Endodermal cell (in vitro differentiated cells): ENCODE measurements around the gene OGFRL1. TPM values are rescaled to one million over a fixed set of nuclear protein-coding genes. Genes with fewer than 3 reads are reported as not detected.
A peak's percentile ranks its signal among the peaks of the same experiment; 100 is the strongest.

Experiments used
- DNase-seq: peaks from one replicate; pipeline ENCODE4 v3.0.0-alpha.2; 2017
- H3K27ac ChIP-seq: 2 replicates; pipeline ENCODE4 v1.5.1; 2013; ENCODE audit warnings: mild to moderate bottlenecking, low read depth, low read length, moderate library complexity
- H3K27me3 ChIP-seq: 2 replicates; pipeline ENCODE4 v1.6.1; 2013; ENCODE audit warnings: mild to moderate bottlenecking, low read length, moderate library complexity; ENCODE audit not compliant: insufficient read depth, control insufficient read depth, poor library complexity, severe bottlenecking
- H3K36me3 ChIP-seq: 2 replicates; pipeline ENCODE4 v1.7.0; 2013; ENCODE audit warnings: mild to moderate bottlenecking, low read length, moderate library complexity; ENCODE audit not compliant: control insufficient read depth, insufficient read depth
- H3K4me1 ChIP-seq: one replicate; pipeline ENCODE4 v1.7.0; 2013; ENCODE audit warnings: low read length; ENCODE audit not compliant: control insufficient read depth, insufficient read depth
- H3K4me3 ChIP-seq: 2 replicates; pipeline ENCODE4 v1.5.1; 2013; ENCODE audit warnings: mild to moderate bottlenecking, low read length, moderate library complexity
- H3K9ac ChIP-seq: 2 replicates; pipeline ENCODE4 v1.6.1; 2013; ENCODE audit warnings: mild to moderate bottlenecking, low read length, moderate library complexity; ENCODE audit not compliant: poor library complexity, severe bottlenecking; ENCODE audit errors: extremely low read depth
- H3K9me3 ChIP-seq: 2 replicates; pipeline ENCODE4 v1.6.1; 2013; ENCODE audit warnings: mild to moderate bottlenecking, low read length, moderate library complexity; ENCODE audit not compliant: control insufficient read depth
- H3K27ac Mint-ChIP-seq: 2 replicates; pipeline ENCODE4 v1.8.0; 2020; ENCODE audit warnings: mixed read lengths
- H3K27me3 Mint-ChIP-seq: 2 replicates; pipeline ENCODE4 v1.8.0; 2021; ENCODE audit warnings: mild to moderate bottlenecking, mixed read lengths; ENCODE audit not compliant: insufficient read depth
- H3K36me3 Mint-ChIP-seq: 2 replicates; pipeline ENCODE4 v1.8.0; 2020; ENCODE audit warnings: low read depth, mixed read lengths
- H3K4me1 Mint-ChIP-seq: 2 replicates; pipeline ENCODE4 v1.8.0; 2020; ENCODE audit warnings: mixed read lengths
- H3K4me3 Mint-ChIP-seq: 2 replicates; pipeline ENCODE4 v1.8.0; 2020; ENCODE audit warnings: mild to moderate bottlenecking, moderate library complexity, mixed read lengths
- H3K9me3 Mint-ChIP-seq: 2 replicates; pipeline ENCODE4 v1.8.0; 2020; ENCODE audit warnings: mild to moderate bottlenecking, mixed read lengths
- CTCF ChIP-seq: fragments of 200-600 bp; sonication (generic); conservative IDR thresholded peaks from 2 replicates; pipeline ENCODE4 v1.5.0; 2021; ENCODE audit warnings: antibody characterized with exemption, mild to moderate bottlenecking
- WGBS, 2 experiments: methylation state at CpG; one replicate each; pipeline versions ENCODE4 v1.1.5 to v1.1.7; 2013; ENCODE audit warnings: missing lambda C conversion rate in 2 of 2, mixed read lengths in 1 of 2; ENCODE audit not compliant: insufficient coverage in 1 of 2, insufficient read length in 1 of 2; 5-methylcytosine and 5-hydroxymethylcytosine counted together
- total RNA-seq, 2 donors: library from RNA; stranded (reverse); fragmentation: NEBNext Ultra II Directional in 1 of 2; extraction: Animal tissue kit (Norgen Biotek cat#: 25700) in 1 of 2; gene quantifications; 2 replicates in 1 of 2; 3 replicates in 1 of 2; pipeline ENCODE4 v1.2.1, GENCODE V29; 2021

OGFRL1 gene
- total RNA-seq, 2 donors from 2014 or later, result 9.1 to 9.4 TPM

GRCh38 chr6:71349395-71349794, 60.8 kb downstream of the OGFRL1 start:
- H3K4me1 Mint-ChIP-seq, result no peaks in the 10 kb centered on the region
- H3K9ac ChIP-seq, result no peak overlapping the region
- 71 to 100% methylated on average over 1 to 2 of the region's 3 CpGs for WGBS, 2 experiments
- H3K36me3 Mint-ChIP-seq, result no peaks in the 10 kb centered on the region
- DNase-seq, result no peak
- no peaks in the 10 kb centered on the region for H3K27me3 Mint-ChIP-seq
- peak; percentile 84 for TF ChIP-seq CTCF
- H3K4me1 ChIP-seq, result no peaks in the 10 kb centered on the region
- peaks cover 6% of the 10 kb centered on the region for H3K27me3 ChIP-seq
- no peak overlapping the region for H3K4me3 Mint-ChIP-seq
- H3K36me3 ChIP-seq, result no peaks in the 10 kb centered on the region
- no peak overlapping the region for H3K4me3 ChIP-seq
- H3K9me3 Mint-ChIP-seq, result no peaks in the 10 kb centered on the region
- no peak overlapping the region for H3K27ac Mint-ChIP-seq
- H3K27ac ChIP-seq, result no peak overlapping the region
- H3K9me3 ChIP-seq, result no peaks in the 10 kb centered on the region

- no peaks in the 10 kb centered on the region for H3K36me3 Mint-ChIP-seq
- Histone ChIP-seq H3K4me1 (no peaks in the 10 kb centered on the region), H3K27ac (no peak overlapping the region), H3K27me3 (peaks cover 6% of the 10 kb centered on the region), H3K9ac (no peak overlapping the region), H3K4me3 (no peak overlapping the region), H3K36me3 (no peaks in the 10 kb centered on the region), H3K9me3 (no peaks in the 10 kb centered on the region)
- no peaks in the 10 kb centered on the region for H3K9me3 Mint-ChIP-seq
- no peak for TF ChIP-seq CTCF
- H3K27ac Mint-ChIP-seq, result no peak overlapping the region
- H3K4me3 Mint-ChIP-seq, result no peak overlapping the region
- DNase-seq, result no peak
- no peaks in the 10 kb centered on the region for H3K27me3 Mint-ChIP-seq
- no peaks in the 10 kb centered on the region for H3K4me1 Mint-ChIP-seq
- 76 to 90% methylated on average over 3 to 5 of the region's 5 CpGs for WGBS, 2 experiments
These were observed 61.5 kb downstream of the OGFRL1 start for GRCh38 chr6:71349976-71350615.

GRCh38 chr6:71351190-71351589, 62.6 kb downstream of the OGFRL1 start:
- Histone ChIP-seq H3K4me3 (no peak overlapping the region), H3K4me1 (no peaks in the 10 kb centered on the region), H3K27me3 (no peaks in the 10 kb centered on the region), H3K9ac (no peak overlapping the region), H3K27ac (no peak overlapping the region), H3K9me3 (no peaks in the 10 kb centered on the region), H3K36me3 (no peaks in the 10 kb centered on the region)
- H3K27ac Mint-ChIP-seq, result no peak overlapping the region
- TF ChIP-seq CTCF, result no peak
- no peak overlapping the region for H3K4me3 Mint-ChIP-seq
- H3K36me3 Mint-ChIP-seq, result no peaks in the 10 kb centered on the region
- no peak for DNase-seq
- peaks cover 5% of the 10 kb centered on the region for H3K9me3 Mint-ChIP-seq
- no peaks in the 10 kb centered on the region for H3K27me3 Mint-ChIP-seq
- H3K4me1 Mint-ChIP-seq, result no peaks in the 10 kb centered on the region
